ENCODE data around the gene CHST6. TPM values are rescaled to one million over a fixed set of nuclear protein-coding genes. Genes with fewer than 3 reads are reported as not detected.
"Not testable (repeated sequence)": the region's sequence is repeated elsewhere in the genome, so short reads cannot be mapped to it uniquely, and the experiment has no call there.

CHST6 gene
- total RNA-seq, 2 donors from 2014 or later, result not detected

GRCh38 chr16:75463389-75464121 is 31.7 kb downstream of the CHST6 start:
- ATAC-seq, result peak; percentile 0 to 1
- Mint-ChIP-seq H3K36me3 (peaks cover 5 to 18% of the 10 kb centered on the region in 2 donors), H3K27ac (peak overlapping the region; percentile 81 to 99)
- not testable (repeated sequence) for H3K9me3 Mint-ChIP-seq
- DNase-seq (ENCODE audit: low spot score in 2 of 2), result peak; percentile 36 to 51

- no peak for DNase-seq (ENCODE audit: low spot score in 2 of 2)
- peak; percentile 17 to 37 for ATAC-seq
- peaks cover 5 to 18% of the 10 kb centered on the region in 2 donors for H3K36me3 Mint-ChIP-seq
- H3K9me3 Mint-ChIP-seq, result no peaks in the 10 kb centered on the region
- peak overlapping the region; percentile 81 to 99 for H3K27ac Mint-ChIP-seq
These were observed 32.4 kb downstream of the CHST6 start for GRCh38 chr16:75462806-75463205.

DNA sequence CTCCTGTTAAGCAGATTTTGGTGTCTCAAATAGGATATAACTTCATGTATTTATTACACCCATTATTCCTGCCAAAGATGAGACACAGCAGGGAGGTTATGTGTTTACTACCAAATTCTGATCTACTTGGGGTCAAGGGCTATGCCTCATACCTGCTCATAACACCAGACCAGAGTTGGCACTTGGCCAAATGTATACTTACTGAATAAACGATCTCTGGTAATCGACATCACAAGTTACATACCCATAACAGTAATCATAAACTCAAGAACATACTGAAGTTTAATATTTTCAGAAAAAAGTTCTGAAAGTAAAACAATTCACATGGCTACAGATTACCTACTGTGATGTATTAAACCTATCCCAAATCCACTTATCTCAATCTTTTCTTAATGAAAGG is 33.7 kb downstream of the CHST6 start:
- no peak for ATAC-seq
- no peak for DNase-seq (ENCODE audit: low spot score in 2 of 2)
- Mint-ChIP-seq H3K9me3 (no peaks in the 10 kb centered on the region), H3K36me3 (peaks cover 5 to 18% of the 10 kb centered on the region in 2 donors), H3K27ac (no peak overlapping the region)

GRCh38 chr16:75460446-75460845 is 34.8 kb downstream of the CHST6 start:
- H3K27ac Mint-ChIP-seq, result peak overlapping the region; percentile 12 to 36

GRCh38 chr16:75459691-75460090 is 35.5 kb downstream of the CHST6 start:
- Mint-ChIP-seq H3K9me3 (no peaks in the 10 kb centered on the region), H3K27ac (peak overlapping the region; percentile 12 to 36), H3K36me3 (peaks cover 5 to 18% of the 10 kb centered on the region in 2 donors)
- DNase-seq (ENCODE audit: low spot score in 2 of 2) (peak in 1 of 2 donors; percentile 31), ATAC-seq (no peak)

More at GRCh38 chr16:75460446-75460845, 34.8 kb downstream of the CHST6 start:
- ATAC-seq (no peak), DNase-seq (ENCODE audit: low spot score in 2 of 2) (peak in 1 of 2 donors; percentile 26)
- Mint-ChIP-seq H3K9me3 (no peaks in the 10 kb centered on the region), H3K36me3 (peaks cover 5 to 18% of the 10 kb centered on the region in 2 donors)

- DNase-seq (ENCODE audit: low spot score in 2 of 2) (no peak), ATAC-seq (no peak)
- Mint-ChIP-seq H3K27ac (no peak overlapping the region), H3K36me3 (peaks cover under 1 to 14% of the 10 kb centered on the region in 2 donors), H3K9me3 (no peaks in the 10 kb centered on the region)
These were observed 36.8 kb downstream of the CHST6 start for GRCh38 chr16:75458439-75458838.

GRCh38 chr16:75458029-75458428 is 37.2 kb downstream of the CHST6 start:
- ATAC-seq (no peak), DNase-seq (ENCODE audit: low spot score in 2 of 2) (no peak)
- H3K27ac Mint-ChIP-seq, result no peak overlapping the region
- H3K36me3 Mint-ChIP-seq, result peaks cover 0 to 13% of the 10 kb centered on the region in 2 donors
- no peaks in the 10 kb centered on the region for H3K9me3 Mint-ChIP-seq

GRCh38 chr16:75457485-75458021 is 37.7 kb downstream of the CHST6 start:
- ATAC-seq (no peak), DNase-seq (ENCODE audit: low spot score in 2 of 2) (peak in 1 of 2 donors; percentile 18)
- Mint-ChIP-seq H3K27ac (peak overlapping the region in 1 of 2 donors; percentile 65), H3K36me3 (peaks cover 0 to 13% of the 10 kb centered on the region in 2 donors), H3K9me3 (no peaks in the 10 kb centered on the region)

GRCh38 chr16:75456971-75457370 is 38.3 kb downstream of the CHST6 start:
- Mint-ChIP-seq H3K36me3 (peaks cover 0 to 13% of the 10 kb centered on the region in 2 donors), H3K27ac (no peak overlapping the region), H3K9me3 (no peaks in the 10 kb centered on the region)
- ATAC-seq, result no peak
- no peak for DNase-seq (ENCODE audit: low spot score in 2 of 2)

DNA sequence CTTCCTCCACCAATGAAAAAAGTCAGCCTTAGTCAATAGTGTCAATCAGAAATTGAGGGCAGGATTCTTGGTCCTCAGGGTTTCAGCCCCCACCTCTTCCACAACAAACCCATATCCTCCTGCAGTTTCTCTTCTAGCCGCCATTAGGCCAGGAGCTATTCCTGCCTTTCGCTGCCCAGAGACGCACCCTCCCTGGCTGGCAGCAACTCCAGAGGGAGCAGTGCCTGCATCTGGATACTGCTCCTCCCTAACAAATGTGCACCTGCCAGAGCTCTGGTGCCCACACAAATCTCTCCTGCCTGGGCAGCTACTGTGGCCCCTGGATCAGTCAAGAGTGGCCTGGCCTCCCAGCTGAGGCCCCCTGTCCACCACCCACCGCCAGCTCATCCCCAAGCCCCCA is 38.8 kb downstream of the CHST6 start:
- H3K36me3 Mint-ChIP-seq, result peaks cover 0 to 13% of the 10 kb centered on the region in 2 donors
- DNase-seq (ENCODE audit: low spot score in 2 of 2); ATAC-seq; H3K27ac Mint-ChIP-seq; H3K9me3 Mint-ChIP-seq: not testable (repeated sequence)

DNA sequence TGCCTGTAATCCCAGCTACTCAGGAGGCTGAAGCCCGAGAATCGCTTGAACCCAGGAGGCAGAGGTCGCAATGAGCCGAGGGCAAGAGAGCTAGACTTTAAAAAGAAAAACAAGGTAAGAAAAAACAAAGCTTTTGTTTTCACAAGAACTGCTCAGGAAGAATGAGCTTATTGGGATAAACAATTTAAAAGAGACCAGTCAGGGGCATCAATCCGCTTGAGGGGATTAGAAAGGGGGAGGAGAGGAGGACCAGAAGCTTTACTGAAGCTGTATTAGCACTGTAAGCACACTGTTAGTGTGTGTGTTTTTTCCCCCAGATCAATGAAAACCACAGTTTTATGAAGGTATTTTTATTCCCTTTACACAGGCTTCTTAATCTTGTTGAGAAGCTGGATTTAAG is 39.6 kb downstream of the CHST6 start:
- DNase-seq (ENCODE audit: low spot score in 2 of 2), result no peak

DNA sequence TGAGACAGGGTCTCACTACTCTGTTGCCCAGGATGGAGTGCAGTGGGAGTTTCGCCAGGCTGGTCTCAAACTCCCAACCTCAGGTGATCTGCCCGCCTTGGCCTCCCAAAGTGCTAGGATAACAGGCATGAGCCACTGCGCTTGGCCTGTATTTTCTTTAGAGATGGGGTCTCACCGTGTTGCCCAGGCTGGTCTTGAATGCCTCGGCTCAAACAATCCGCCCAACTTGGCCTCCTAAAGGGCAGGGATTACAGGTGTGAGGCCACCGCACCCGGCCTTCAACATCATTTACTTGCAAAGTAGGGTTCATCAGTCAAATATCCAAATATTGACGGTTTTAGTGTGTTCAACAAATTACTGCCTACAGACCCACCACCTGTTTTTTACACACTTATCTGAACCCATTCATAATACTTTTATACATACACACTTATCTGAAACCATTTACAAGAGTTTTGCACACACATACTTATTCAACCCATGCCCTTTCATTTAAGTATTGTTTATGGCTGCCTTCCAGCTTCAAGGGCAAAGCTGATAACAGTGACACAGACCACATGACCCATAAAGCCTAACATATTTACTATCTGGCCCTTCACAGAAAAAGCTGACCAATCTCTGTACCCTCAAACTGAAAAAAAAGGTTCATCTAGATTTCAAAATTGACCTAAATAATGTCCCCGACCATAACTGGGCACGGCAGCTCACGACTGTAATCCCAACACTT is 42.6 kb downstream of the CHST6 start:
- peak overlapping the region; percentile 9 to 60 for H3K27ac Mint-ChIP-seq

More for the DNA sequence above, 39.6 kb downstream of the CHST6 start:
- no peaks in the 10 kb centered on the region for H3K9me3 Mint-ChIP-seq
- peaks cover 0 to 11% of the 10 kb centered on the region in 2 donors for H3K36me3 Mint-ChIP-seq
- no peak for ATAC-seq
- no peak overlapping the region for H3K27ac Mint-ChIP-seq

GRCh38 chr16:75446416-75446815 is 48.8 kb downstream of the CHST6 start:
- no peak for DNase-seq (ENCODE audit: low spot score in 2 of 2)
- Mint-ChIP-seq H3K27ac (no peak overlapping the region), H3K36me3 (no peaks in the 10 kb centered on the region)

More for the DNA sequence above, 42.6 kb downstream of the CHST6 start:
- DNase-seq (ENCODE audit: low spot score in 2 of 2) (no peak), ATAC-seq (no peak)
- H3K36me3 Mint-ChIP-seq, result no peaks in the 10 kb centered on the region
- H3K9me3 Mint-ChIP-seq, result no peaks in the 10 kb centered on the region

DNA sequence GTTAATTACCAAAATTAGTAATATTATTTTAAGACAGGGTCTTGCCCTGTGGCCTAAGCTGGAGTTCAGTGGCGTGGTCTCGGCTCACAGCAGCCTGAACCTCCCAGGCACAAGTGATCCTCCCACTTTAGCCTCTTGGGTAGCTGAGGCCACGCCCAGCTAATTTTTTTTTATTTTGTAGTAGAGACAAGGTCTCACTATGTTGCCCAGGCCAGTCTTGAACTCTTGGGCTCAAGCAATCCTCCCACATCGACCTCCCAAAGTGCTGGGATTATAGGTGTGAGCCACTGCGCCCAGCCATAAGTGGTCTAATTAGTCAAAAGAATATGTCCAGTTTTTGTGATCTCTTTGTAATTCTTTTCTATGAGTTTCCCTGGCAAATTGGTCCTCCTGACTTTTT is 49.9 kb downstream of the CHST6 start:
- H3K9me3 Mint-ChIP-seq, result no peaks in the 10 kb centered on the region
- no peaks in the 10 kb centered on the region for H3K36me3 Mint-ChIP-seq
- no peak for ATAC-seq
- H3K27ac Mint-ChIP-seq, result no peak overlapping the region
- DNase-seq (ENCODE audit: low spot score in 2 of 2), result no peak

More at GRCh38 chr16:75446416-75446815, 48.8 kb downstream of the CHST6 start:
- no peak for ATAC-seq
- no peaks in the 10 kb centered on the region for H3K9me3 Mint-ChIP-seq

- ATAC-seq (no peak), DNase-seq (ENCODE audit: low spot score in 2 of 2) (no peak)
- no peaks in the 10 kb centered on the region for H3K9me3 Mint-ChIP-seq
- no peak overlapping the region for H3K27ac Mint-ChIP-seq
- no peaks in the 10 kb centered on the region for H3K36me3 Mint-ChIP-seq
These were observed 51.9 kb downstream of the CHST6 start for GRCh38 chr16:75443298-75443697.

GRCh38 chr16:75433732-75434413 is 61.4 kb downstream of the CHST6 start:
- Mint-ChIP-seq H3K9me3 (peaks cover 0 to 7% of the 10 kb centered on the region in 2 donors), H3K27ac (peak overlapping the region; percentile 95 to 98), H3K36me3 (peaks cover 17 to 27% of the 10 kb centered on the region in 2 donors)
- DNase-seq (ENCODE audit: low spot score in 2 of 2) (peak in 1 of 2 donors; percentile 61), ATAC-seq (peak; percentile 76 to 80)

All from activated naive CD4-positive, alpha-beta T cell treated with anti-CD3 and anti-CD28 coated beads, Interleukin-2, amount 50 U/mL, for 72 hours (primary cell).